Central memory CD8-positive, alpha-beta T cell (primary cell): Measurements from ENCODE around the gene GBX1.

ENCODE experiments used
- ATAC-seq: fragments of 150-1000 bp; cut with Tn5 transposase; replicated peaks from 2 replicates; pipeline ENCODE4 v1.10.0; 2022; ENCODE audit warnings: mild to moderate bottlenecking, moderate FRiP score, moderate number of reproducible peaks; ENCODE audit not compliant: poor library complexity, severe bottlenecking; ENCODE audit errors: extremely low read depth
- DNase-seq, 2 donors: peaks; one replicate each; pipeline ENCODE4 v3.0.0; 2021; ENCODE audit warnings: low spot score in 2 of 2
- H3K27ac Mint-ChIP-seq: one replicate; pipeline ENCODE4 v1.8.0; 2022; ENCODE audit warnings: low read depth, mild to moderate bottlenecking, moderate library complexity, mixed read lengths
- H3K27me3 Mint-ChIP-seq: one replicate; pipeline ENCODE4 v1.8.0; 2022; ENCODE audit warnings: mixed read lengths
- H3K36me3 Mint-ChIP-seq: one replicate; pipeline ENCODE4 v1.8.0; 2022; ENCODE audit warnings: mild to moderate bottlenecking, moderate library complexity, mixed read lengths; ENCODE audit not compliant: insufficient read depth
- H3K4me1 Mint-ChIP-seq: one replicate; pipeline ENCODE4 v1.8.0; 2022; ENCODE audit warnings: mixed read lengths
- H3K4me3 Mint-ChIP-seq: one replicate; pipeline ENCODE4 v1.8.0; 2022; ENCODE audit warnings: mild to moderate bottlenecking, moderate library complexity, mixed read lengths
- H3K9me3 Mint-ChIP-seq: one replicate; pipeline ENCODE4 v1.8.0; 2022; ENCODE audit warnings: mixed read lengths

The GBX1 gene

DNA sequence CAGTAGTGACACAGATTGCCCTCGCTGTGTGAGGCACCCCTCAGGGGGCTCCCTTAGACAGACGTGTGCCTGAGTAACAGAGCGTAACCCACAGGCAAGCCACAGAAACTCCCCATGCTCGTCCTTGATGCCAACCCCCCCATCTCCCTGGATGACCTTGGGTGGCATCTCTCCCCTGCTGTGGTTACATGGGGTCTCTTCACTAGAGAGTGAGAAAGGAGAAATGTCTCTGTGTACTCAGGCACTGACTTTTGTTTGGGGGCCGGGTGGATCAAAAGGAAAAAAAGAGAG lies 20.7 kb upstream of the GBX1 start:
- no peaks in the 10 kb centered on the region for H3K4me1 Mint-ChIP-seq
- no peak for DNase-seq
- H3K27ac Mint-ChIP-seq = no peak overlapping the region
- ATAC-seq = no peak
- H3K9me3 Mint-ChIP-seq = no peaks in the 10 kb centered on the region
- H3K36me3 Mint-ChIP-seq = peaks cover 2% of the 10 kb centered on the region
- H3K4me3 Mint-ChIP-seq = no peak overlapping the region
- H3K27me3 Mint-ChIP-seq = peaks cover 17% of the 10 kb centered on the region

- H3K27ac Mint-ChIP-seq = no peak overlapping the region
- peaks cover 17% of the 10 kb centered on the region for H3K27me3 Mint-ChIP-seq
- H3K4me1 Mint-ChIP-seq = no peaks in the 10 kb centered on the region
- H3K4me3 Mint-ChIP-seq = no peak overlapping the region
- DNase-seq (no peak), ATAC-seq (no peak)
- peaks cover 2% of the 10 kb centered on the region for H3K36me3 Mint-ChIP-seq
- H3K9me3 Mint-ChIP-seq = no peaks in the 10 kb centered on the region
These were observed 20.1 kb upstream of the GBX1 start for GRCh38 chr7:151187409-151188251.

GRCh38 chr7:151186640-151187408 lies 19.3 kb upstream of the GBX1 start, which contains the start of gene ASB10:
Gene ASB10 (minus strand): TSS chr7:151187250. CDS start chr7:151187130, 120 bp downstream.
- peaks cover 2% of the 10 kb centered on the region for H3K36me3 Mint-ChIP-seq
- peaks cover 23% of the 10 kb centered on the region for H3K27me3 Mint-ChIP-seq
- no peaks in the 10 kb centered on the region for H3K9me3 Mint-ChIP-seq
- H3K4me1 Mint-ChIP-seq = no peaks in the 10 kb centered on the region
- no peak within 1 kb of the TSS for H3K27ac Mint-ChIP-seq
- DNase-seq (no peak), ATAC-seq (no peak)
- no peak within 1 kb of the TSS for H3K4me3 Mint-ChIP-seq

DNA sequence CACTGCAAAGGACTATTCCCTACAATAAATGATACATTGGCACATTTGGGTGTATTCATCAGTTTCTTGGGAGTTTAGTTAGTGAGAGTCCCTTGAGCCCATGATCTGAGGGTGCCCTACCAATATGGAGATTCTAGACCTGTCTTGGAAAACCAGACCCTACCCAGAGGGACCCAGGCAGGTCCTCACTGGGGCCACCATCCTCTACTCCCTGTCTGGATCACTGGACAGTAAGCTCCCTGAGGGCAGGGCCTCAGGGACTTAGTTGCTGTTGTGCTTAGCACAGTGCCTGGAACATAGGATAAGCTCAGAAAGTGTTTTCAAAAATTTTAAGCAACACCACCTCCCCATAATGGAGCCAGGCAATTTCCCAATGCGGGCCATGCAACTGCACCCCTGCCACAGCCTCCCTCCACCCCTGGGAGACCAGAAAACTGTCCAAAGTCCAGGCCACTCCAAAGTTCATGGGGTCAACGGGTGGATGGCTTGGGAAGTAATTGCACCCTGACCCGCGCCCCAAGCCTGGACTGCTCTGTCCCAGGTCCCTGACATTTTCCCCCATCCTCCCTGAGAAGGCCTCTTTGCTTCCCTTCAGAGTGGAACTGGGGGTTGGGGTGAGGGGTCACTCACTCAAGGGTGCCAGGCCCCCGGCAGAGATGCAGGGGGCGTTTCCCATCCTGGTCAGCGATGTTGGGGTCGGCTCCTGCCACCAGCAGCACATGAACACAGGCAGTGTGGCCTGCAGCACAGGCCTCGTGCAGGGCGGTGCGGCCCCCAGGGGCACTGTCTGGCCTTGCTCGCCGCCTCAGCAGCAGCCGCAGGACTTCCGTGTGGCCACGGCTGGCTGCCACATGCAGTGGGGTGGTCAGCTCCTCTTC lies 18.5 kb upstream of the GBX1 start:
- Mint-ChIP-seq H3K4me1 (no peaks in the 10 kb centered on the region), H3K4me3 (no peak overlapping the region), H3K27ac (no peak overlapping the region), H3K36me3 (peaks cover 2% of the 10 kb centered on the region), H3K9me3 (no peaks in the 10 kb centered on the region), H3K27me3 (peaks cover 23% of the 10 kb centered on the region)
- ATAC-seq (no peak), DNase-seq (no peak)

DNA sequence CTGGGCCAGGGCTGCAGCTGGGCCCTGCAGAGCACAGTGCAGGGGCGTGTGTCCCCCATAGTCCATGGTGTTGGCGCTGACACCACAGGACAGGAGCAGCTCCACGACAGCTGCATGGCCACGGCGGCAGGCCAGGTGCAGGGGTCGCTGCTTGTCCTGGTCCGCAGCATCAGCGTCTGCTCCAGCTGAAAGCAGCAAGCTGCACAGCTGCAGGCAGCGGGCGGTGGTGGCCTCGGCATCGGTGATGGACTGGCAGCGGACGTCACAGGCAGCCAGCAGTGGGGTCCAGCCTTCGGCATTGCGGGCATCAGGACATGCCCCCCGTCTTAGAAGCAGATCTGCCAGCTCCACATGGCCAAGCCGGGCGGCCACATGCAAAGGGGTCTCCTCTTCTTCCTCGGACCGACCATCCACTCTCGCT lies 13.5 kb upstream of the GBX1 start:
- ATAC-seq (no peak), DNase-seq (no peak)
- H3K9me3 Mint-ChIP-seq = no peaks in the 10 kb centered on the region
- H3K36me3 Mint-ChIP-seq = no peaks in the 10 kb centered on the region
- H3K27me3 Mint-ChIP-seq = peaks cover 19% of the 10 kb centered on the region
- H3K4me3 Mint-ChIP-seq = no peak overlapping the region
- no peak overlapping the region for H3K27ac Mint-ChIP-seq
- no peaks in the 10 kb centered on the region for H3K4me1 Mint-ChIP-seq

DNA sequence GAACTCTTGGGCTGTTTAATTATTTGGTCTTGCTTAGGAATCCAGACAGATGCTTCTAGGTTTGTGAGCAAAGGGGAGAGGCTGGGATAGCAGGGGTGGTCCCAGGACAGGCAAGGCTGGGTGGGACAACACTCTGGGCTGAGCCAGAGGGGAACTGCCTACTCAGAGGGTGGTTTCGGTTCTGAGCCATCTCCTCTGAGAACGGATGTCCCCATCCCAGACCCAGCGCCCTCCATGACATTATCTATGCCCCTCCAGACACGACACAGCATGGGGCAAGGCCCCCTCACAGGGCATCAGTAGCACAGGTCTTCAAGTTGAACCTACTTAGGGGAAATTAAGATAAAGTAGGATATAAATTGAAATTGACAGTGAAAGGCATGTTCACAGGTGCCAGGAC lies 12.5 kb upstream of the GBX1 start:
- no peaks in the 10 kb centered on the region for H3K9me3 Mint-ChIP-seq
- H3K4me3 Mint-ChIP-seq = no peak overlapping the region
- H3K27ac Mint-ChIP-seq = no peak overlapping the region
- peaks cover 19% of the 10 kb centered on the region for H3K27me3 Mint-ChIP-seq
- no peak for DNase-seq
- no peaks in the 10 kb centered on the region for H3K36me3 Mint-ChIP-seq
- H3K4me1 Mint-ChIP-seq = no peaks in the 10 kb centered on the region
- ATAC-seq = no peak

- no peaks in the 10 kb centered on the region for H3K36me3 Mint-ChIP-seq
- H3K9me3 Mint-ChIP-seq = no peaks in the 10 kb centered on the region
- DNase-seq = no peak
- no peak overlapping the region for H3K4me3 Mint-ChIP-seq
- H3K4me1 Mint-ChIP-seq = no peaks in the 10 kb centered on the region
- ATAC-seq = no peak
- peaks cover 19% of the 10 kb centered on the region for H3K27me3 Mint-ChIP-seq
- no peak overlapping the region for H3K27ac Mint-ChIP-seq
These were observed 11.9 kb upstream of the GBX1 start for GRCh38 chr7:151179287-151179860.

GRCh38 chr7:151178831-151179230 lies 11.3 kb upstream of the GBX1 start:
- no peak overlapping the region for H3K27ac Mint-ChIP-seq
- DNase-seq (no peak), ATAC-seq (no peak)
- no peaks in the 10 kb centered on the region for H3K9me3 Mint-ChIP-seq
- no peak overlapping the region for H3K4me3 Mint-ChIP-seq
- H3K36me3 Mint-ChIP-seq = no peaks in the 10 kb centered on the region
- H3K27me3 Mint-ChIP-seq = peaks cover 19% of the 10 kb centered on the region
- no peaks in the 10 kb centered on the region for H3K4me1 Mint-ChIP-seq

DNA sequence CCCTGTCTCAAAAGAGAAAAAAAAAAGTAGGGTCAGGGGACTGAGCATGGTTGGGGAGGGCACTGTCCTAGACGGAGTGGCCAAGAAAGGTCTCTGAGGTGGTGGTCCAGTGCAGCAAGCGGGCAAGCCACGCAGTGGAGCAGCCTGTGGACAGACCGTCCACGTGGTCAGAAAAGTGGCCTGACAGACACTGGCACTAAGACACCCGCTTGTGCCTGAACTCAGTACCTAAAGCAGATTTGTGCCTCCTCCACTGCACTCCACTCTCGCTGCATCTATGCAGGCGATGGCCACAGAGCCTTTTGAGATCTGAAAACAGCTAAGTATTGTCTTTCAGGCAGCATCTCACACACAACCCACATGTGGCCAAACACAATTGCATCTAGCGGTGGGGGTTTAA lies 10.7 kb upstream of the GBX1 start:
- DNase-seq (no peak), ATAC-seq (no peak)
- Mint-ChIP-seq H3K4me3 (no peak overlapping the region), H3K4me1 (no peaks in the 10 kb centered on the region), H3K27ac (no peak overlapping the region), H3K36me3 (no peaks in the 10 kb centered on the region), H3K27me3 (peaks cover 25% of the 10 kb centered on the region), H3K9me3 (no peaks in the 10 kb centered on the region)

DNA sequence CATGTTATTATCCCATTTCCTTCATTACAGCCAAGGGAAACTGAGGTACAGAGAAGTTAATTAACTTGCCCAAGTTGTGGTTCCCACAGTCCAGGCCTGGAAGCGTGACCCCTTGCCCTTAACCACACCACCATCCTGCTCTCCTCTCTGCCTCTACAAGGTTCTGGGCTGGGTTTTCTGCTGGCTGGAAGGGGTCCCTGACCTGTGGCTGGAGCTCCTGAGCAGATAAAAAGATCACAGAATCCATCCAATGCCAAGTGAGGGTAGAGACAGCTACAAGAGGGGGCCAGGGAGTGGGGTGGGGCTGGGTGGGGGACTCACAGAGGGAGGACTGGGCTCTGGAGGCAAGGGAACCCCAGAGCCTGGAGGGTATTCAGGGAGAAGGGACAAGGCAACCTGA lies 9.8 kb upstream of the GBX1 start:
- Mint-ChIP-seq H3K4me1 (peaks cover 6% of the 10 kb centered on the region), H3K4me3 (no peak overlapping the region), H3K9me3 (no peaks in the 10 kb centered on the region), H3K27ac (no peak overlapping the region), H3K27me3 (peaks cover 32% of the 10 kb centered on the region), H3K36me3 (no peaks in the 10 kb centered on the region)
- ATAC-seq (no peak), DNase-seq (no peak)

GRCh38 chr7:151176401-151176800 lies 8.9 kb upstream of the GBX1 start:
- no peaks in the 10 kb centered on the region for H3K9me3 Mint-ChIP-seq
- no peak overlapping the region for H3K27ac Mint-ChIP-seq
- ATAC-seq (no peak), DNase-seq (no peak)
- peaks cover 31% of the 10 kb centered on the region for H3K27me3 Mint-ChIP-seq
- H3K36me3 Mint-ChIP-seq = peaks cover 4% of the 10 kb centered on the region
- peaks cover 7% of the 10 kb centered on the region for H3K4me1 Mint-ChIP-seq
- H3K4me3 Mint-ChIP-seq = no peak overlapping the region

DNA sequence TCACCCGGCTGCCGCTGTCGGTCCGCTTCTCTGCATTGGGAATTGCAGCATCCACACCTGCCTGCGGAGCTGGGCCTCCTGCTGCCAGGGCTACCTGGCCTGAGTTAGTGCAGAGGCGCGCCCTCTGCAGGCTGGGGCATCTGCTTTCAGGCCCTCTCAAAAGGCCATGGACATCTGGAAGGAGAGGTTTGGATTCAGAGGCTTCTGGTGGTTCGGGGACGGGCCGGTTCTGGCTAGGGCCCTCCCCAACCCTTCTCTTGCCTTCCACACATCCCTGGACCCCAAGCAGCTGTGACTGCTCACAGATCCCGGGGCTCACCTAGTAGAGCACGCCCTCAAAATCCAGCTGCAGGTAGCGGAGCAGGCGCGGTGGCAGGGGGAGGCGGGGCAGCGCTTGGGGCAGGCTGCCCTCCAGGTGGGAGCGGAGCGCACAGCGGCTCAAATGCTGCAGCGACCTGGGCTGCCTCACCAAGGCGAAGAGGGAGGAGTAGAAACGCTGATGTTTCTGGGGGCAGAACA lies 8.4 kb upstream of the GBX1 start:
- Mint-ChIP-seq H3K27me3 (peaks cover 37% of the 10 kb centered on the region), H3K27ac (no peak overlapping the region), H3K4me1 (peaks cover 7% of the 10 kb centered on the region), H3K9me3 (no peaks in the 10 kb centered on the region), H3K36me3 (peaks cover 4% of the 10 kb centered on the region), H3K4me3 (no peak overlapping the region)
- no peak for ATAC-seq
- no peak for DNase-seq
